KBM-7 (cell line): ENCODE results near the gene SMG5.
"Not testable (repeated sequence)": the region's sequence is repeated elsewhere in the genome, so short reads cannot be mapped to it uniquely, and the experiment has no call there.

Experiments
- DNase-seq: peaks from one replicate; pipeline ENCODE4 v3.0.0-alpha.2; 2015
- in situ Hi-C: fragments of 300-500 bp; cut with MboI; formaldehyde crosslinking; loops from 2 replicates; pipeline ENCODE4 v1.14.3; 2020; ENCODE audit warnings: low sequenced_read_pairs, low pct_unique_long_range_greater_than_20kb, mixed read lengths

Gene SMG5, protein sequence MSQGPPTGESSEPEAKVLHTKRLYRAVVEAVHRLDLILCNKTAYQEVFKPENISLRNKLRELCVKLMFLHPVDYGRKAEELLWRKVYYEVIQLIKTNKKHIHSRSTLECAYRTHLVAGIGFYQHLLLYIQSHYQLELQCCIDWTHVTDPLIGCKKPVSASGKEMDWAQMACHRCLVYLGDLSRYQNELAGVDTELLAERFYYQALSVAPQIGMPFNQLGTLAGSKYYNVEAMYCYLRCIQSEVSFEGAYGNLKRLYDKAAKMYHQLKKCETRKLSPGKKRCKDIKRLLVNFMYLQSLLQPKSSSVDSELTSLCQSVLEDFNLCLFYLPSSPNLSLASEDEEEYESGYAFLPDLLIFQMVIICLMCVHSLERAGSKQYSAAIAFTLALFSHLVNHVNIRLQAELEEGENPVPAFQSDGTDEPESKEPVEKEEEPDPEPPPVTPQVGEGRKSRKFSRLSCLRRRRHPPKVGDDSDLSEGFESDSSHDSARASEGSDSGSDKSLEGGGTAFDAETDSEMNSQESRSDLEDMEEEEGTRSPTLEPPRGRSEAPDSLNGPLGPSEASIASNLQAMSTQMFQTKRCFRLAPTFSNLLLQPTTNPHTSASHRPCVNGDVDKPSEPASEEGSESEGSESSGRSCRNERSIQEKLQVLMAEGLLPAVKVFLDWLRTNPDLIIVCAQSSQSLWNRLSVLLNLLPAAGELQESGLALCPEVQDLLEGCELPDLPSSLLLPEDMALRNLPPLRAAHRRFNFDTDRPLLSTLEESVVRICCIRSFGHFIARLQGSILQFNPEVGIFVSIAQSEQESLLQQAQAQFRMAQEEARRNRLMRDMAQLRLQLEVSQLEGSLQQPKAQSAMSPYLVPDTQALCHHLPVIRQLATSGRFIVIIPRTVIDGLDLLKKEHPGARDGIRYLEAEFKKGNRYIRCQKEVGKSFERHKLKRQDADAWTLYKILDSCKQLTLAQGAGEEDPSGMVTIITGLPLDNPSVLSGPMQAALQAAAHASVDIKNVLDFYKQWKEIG

DNA sequence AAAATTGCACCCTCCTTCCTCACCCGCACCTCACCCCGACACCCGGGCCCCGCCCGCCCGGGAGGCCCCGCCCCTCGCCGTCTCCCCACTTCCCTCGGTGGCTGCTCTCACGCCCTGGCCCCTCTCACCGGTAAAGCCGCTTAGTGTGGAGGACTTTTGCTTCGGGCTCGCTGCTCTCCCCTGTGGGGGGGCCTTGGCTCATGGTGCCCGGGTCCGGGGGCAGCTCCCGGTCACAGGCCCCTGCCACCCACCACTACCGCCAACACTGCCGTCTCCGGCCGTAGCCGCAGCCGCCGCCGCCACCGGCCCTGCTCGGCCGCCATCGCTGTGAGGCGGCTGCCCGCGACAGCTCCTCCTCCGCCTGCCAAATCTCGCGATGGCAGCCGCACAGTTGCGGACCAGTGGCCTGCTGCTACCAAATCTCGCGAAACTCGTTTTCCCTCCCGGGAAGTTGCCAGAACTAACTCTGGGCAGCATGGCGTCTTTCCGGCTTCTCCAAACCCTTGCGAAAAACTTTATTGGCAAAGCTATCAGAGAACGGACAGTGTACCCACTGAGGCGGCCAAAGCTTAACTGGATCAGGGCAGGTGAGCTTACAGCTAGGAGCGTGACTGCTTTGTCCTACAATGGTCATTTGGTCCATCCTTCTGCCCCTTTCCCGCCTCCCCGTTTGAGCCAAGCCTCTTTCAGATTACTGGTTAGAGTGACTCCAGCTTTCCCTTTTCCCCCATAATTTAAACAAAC, at the start of gene SMG5:
TSS of gene SMG5 (minus strand) at position 347 of the 744 bp plus-strand sequence. CDS start at position 202, 145 bp downstream.
- in situ Hi-C loops: no loop called here

DNA sequence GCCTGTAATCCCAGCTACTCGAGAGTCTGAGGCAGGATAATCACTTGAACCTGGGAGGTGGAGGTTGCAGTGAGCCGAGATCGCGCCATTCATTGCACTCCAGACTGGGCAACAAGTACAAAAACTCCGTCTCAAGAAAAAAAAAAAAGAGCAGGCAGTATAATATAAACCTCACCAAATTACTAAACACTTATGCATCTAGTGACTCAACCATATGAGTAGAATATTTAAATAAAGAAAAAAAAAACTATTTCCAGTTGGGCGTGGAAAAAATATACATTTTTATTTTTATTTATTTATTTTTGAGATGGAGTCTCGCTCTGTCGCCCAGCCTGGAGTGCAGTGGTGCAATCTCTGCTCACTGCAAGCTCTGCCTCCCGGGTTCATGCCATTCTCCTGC, 40.6 kb upstream of the SMG5 start:
- in situ Hi-C loops, DNase-seq: not testable (repeated sequence)

More for the DNA sequence above, at the start of gene SMG5:
- peak; percentile 96 for DNase-seq

DNA sequence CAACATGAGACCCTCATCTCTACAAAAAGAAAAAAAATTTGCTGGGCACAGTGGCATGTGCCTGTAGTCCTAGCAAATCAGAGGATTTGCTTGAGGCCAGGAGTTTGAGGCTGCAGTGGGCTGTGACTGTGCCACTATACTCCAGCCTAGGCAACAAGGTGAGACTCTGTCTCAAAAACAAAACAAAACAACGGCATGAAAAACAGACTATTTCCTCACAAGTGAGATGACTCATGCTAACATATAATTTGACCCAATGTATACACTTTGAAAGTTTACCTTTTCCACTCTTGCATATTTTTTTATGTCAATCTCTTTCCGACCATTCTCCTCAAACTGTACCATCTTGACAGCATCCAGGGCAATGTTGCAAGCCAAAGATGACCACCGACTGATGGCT, 37.9 kb upstream of the SMG5 start:
- DNase-seq: no peak
- in situ Hi-C loops: no loop called here

DNA sequence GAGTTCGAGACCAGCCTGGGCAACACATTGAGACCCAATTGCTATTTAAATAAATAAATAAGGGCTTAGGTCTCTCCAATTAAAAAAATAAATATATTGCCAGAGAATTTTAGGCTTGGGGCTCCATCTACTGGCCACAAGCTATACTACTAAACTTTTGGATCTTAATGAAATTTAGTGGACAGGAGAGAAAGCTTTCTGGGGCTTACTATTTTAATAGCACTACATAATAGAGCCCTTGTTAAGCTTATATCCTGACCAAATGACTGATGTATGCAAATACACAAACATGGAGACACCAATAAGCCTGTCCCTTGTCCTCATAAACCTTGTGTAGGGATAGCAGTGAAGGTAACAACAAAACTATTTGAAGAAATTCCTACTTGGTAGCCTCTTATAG, 37.0 kb upstream of the SMG5 start:
- in situ Hi-C loops: no loop called here
- DNase-seq: peak; percentile 53

DNA sequence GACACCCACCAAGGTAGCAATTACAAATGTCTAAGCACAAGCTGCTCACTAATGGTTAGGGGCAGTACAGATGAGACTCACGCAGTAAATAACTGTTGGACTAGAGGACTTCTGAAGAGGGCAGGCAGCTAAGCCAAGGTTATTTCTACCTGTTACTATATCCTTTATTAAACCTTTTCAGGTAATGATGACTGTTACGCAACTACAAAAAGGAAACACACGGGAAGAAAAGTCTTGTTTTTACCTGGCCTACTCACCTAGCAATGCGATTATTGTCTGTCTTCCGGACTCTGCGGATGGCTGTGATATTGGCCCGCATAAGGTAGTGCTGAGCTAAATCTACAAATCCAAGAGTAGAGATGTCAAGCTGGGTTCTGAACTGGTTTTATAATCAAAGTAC, 34.3 kb upstream of the SMG5 start:
- no peak for DNase-seq
- in situ Hi-C loops: no loop called here

DNA sequence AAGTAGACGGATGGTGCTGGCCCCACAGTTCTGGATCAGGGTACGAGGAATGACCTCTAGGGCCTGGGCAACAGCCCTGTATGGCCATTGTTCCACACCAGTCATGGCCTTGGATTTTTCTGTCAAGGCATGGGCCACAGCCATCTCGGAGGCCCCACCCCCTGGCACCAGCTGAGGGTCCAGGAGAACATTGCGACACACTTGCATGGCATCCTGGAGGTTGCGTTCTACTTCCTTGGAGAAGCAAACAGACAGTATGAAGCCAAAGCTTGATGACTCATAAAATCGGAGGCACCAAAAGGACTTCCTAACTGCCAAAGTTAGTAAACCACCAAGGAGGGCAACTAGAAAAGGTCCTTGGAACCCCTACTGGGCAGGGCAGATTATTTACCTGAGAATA, 28.3 kb upstream of the SMG5 start:
- DNase-seq: no peak
- in situ Hi-C loops: no loop called here

DNA sequence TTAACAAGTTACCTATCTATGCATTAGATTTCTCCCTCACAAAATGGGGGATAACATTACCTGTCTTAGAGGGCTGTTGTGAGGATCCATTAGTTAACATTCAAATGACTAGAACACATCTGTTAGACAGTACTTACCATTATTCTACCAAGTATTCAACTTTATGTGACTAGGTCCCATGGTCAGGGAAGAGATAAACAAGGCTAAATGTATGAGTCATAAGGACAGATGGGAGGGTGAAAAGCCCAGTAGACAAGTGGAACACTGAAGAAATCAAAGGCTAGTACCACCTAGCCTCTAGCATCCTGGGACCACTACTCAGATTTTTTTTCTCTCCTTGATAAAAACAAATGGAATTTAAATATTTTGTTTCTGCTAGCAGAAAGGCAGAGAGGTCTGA, 25.5 kb upstream of the SMG5 start:
- in situ Hi-C loops: no loop called here
- DNase-seq: no peak

DNA sequence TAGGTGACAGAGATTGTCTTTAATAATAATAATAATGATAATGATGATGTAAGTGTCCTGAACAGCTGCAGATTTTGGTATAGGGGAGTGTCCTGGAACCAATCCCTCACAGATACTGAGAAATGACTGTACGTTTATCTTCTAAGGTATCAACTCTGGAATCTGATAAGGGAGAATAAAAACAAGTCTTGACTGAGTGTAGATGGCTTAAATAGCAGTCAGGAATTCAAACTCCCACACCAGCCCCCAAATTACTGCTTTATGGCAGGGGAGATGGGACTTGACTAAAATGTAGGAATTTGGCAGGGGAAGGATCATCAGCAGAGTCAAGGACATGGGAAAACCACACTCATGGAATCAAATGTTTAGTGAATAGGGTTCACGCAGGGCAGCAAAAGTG, 22.6 kb upstream of the SMG5 start:
- in situ Hi-C loops: no loop called here
- no peak for DNase-seq

DNA sequence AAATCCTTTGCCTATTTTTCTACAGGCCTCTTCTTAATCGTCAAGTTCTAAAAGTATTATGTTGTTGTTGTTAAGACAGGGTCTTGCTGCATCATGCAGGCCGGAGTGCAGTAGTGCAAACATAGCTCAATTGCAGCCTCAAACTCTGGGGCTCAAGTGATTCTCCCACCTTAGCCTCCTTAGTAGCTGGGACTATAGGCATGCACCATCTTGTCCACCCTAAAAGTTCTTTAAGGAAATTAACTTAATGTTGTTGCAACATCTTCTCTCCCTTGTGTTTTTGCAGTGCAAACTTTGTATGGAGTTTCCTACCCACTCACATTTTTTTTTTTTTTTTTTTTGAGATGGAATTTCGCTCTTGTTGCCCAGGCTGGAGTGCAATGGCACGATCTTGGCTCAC, 20.6 kb upstream of the SMG5 start:
- in situ Hi-C loops: no loop called here
- DNase-seq: no peak

DNA sequence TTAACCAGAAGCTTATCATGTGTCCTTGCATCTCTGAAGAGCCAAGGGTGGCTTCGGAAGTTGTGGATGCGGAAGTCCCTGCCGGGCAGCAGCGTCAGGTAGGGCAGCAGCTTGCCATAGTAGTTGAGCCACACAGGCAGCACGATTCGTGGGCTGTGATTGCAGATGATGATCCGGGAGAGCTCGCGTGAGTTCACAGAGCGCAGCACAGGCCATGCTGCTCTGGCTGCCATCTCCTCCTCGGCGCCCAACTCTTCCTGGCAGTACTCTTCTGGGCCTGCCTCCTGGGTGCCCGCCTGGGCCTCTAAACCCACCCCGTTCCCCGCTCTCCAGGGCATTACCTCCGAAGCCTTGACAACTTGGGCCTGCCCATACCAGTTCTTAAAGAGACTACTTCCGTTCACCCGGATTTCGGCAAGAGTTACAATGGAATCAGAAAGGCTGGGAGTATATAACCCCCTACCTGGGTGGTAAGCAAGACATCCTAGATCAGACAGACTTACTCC, 16.3 kb upstream of the SMG5 start, which contains the start of gene VHLL:
TSS of gene VHLL (minus strand) at position 456 of the 506 bp plus-strand sequence. CDS start at position 338, 118 bp downstream.
- no peak for DNase-seq
- in situ Hi-C loops: no loop called here

DNA sequence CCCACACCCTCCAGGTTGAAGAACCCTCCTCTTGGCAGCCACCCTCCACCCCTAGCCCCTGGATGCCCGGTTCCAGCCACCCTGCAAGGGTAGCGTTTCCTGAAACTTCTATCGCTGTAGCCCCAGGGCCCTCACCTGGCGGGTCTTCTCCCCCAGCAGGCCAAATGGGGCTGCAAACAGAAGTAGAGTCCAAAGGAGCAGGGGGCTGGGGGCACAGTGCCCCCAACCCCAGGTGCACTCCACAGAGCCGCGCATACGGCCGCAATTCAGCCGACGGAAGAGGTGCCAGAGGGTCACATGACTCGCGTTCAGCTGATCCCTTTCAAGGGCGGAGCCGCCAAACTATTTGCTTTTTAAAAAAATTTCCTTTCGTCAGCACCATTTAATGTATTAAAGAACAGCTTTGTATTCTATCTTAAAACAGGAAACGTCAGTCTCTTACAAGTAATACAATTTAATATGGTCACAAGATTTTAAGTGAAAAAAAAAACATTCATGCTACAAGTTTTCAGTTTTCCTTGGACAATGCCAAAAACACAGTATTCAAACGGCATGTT, 12.8 kb upstream of the SMG5 start, which contains the start of gene GLMP:
TSS of gene GLMP (minus strand) at position 289 of the 557 bp plus-strand sequence. CDS start at position 255, 34 bp downstream.
- in situ Hi-C loops: no loop called here
- no peak for DNase-seq

DNA sequence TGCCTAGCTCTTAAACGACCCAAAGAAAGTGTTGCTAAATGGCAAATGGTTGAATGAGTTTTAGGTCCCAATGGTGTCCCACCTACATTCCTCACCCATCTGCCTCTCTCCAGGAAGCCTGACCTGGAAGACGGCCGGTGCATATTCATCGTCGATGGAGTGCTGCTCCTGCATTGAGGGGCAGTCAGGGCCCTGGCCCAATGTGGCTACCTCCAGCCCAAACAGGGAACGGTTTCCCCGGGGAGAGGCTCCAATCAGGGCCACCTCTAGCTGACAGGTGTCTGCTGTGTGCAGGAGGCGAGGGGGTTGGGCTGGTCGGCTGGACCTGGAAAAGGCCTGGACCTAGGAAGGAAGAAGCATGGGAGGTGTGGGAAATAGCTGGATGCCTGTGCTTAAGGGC, 11.3 kb upstream of the SMG5 start:
- DNase-seq: no peak
- in situ Hi-C loops: no loop called here

DNA sequence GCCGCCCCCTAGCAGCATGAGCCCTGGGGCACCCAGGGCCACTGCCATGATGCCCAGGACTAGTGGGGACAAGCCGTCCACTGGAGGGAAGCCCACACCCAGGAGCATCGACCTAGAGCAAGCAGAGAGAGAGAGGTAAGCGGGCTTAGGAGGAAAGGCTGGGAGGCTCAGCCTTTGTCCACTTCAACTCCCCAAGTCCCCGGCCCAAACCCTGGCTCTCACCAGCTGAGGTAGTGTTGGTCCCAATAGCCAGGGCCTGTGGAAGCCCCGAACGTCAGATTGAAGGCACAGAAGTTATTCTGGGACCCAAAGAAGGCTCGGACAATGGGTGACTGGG, 10.4 kb upstream of the SMG5 start:
- in situ Hi-C loops: no loop called here
- DNase-seq: no peak

DNA sequence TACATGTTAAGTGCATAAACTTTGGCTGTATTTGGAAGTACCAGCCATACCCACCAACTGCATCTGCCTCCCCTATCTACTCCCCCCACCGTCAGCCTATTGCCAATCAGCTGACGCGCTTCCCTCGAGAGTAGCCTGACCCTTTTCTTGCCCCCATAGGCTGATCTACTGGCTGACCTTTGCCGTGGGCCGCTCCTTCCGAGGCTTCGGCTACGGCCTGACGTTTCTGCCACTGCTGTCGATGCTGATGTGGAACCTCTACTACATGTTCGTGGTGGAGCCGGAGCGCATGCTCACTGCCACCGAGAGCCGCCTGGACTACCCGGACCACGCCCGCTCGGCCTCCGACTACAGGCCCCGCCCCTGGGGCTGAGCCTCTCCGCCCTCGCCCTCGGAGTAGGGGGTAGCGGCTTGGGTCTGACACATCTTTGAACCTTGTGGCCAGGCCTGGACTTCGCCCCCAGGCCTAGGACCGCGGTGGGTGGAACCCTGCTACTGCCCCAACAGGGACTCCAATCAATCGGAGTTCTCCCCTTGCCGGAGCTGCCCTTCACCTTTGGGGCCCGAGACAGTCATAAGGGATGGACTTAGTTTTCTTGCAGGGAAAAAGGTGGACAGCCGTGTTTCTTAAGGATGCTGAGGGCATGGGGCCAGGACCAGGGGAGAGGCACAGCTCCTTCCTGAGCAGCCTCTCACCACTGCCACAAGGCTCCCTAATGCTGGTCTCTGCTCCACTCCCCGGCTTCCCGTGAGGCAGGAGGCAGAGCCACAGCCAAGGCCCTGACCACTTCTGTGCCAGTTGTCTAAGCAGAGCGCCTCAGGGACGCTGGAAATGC, 8.8 kb upstream of the SMG5 start:
- DNase-seq: no peak
- in situ Hi-C loops: no loop called here

DNA sequence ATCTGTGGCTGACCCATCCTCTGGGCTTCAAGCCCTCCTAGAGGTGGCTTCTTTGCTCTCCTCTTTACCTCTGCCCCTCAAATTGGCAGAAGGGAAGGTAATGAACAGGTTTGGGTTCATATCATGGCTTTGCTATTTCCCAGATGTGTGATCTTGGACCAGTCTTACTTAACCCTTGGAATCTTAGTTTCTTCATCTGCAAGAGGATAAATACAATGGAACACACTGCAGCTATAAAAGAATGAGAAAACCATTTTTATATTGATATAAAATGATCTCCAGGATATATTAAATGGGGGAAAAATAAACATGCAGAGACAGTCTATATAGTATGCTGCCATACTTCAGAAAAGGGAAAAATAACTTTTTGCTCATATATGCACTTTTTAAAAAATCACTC, 7.2 kb upstream of the SMG5 start:
- in situ Hi-C loops: no loop called here
- no peak for DNase-seq

DNA sequence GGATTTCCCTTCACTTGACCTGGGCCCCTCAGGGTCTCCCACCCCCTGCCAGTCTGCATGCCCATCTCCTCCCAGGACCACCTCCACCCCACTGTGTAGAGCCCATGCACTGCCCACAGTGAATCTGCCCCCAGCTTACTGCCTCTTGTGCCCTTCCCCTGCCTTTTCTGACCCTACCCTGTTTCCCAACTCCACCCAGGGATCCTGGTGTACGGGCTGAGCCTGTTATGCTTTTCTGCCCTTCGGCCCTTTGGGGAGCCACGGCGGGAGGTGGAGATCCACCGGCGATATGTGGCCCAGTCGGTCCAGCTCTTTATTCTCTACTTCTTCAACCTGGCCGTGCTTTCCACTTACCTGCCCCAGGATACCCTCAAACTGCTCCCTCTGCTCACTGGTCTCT, 3.4 kb upstream of the SMG5 start:
- no peak for DNase-seq
- in situ Hi-C loops: no loop called here

DNA sequence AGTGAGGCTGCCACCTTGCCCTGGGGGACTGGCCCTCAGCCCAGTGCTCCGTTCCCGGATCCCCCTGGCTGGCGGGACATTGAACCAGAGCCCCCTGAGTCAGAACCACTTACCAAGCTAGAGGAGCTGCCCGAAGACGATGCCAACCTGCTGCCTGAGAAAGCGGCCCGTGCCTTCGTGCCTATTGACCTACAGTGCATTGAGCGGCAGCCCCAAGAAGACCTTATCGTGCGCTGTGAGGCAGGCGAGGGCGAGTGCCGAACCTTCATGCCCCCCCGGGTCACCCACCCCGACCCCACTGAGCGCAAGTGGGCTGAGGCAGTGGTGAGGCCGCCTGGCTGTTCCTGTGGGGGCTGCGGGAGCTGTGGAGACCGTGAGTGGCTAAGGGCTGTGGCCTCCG, 2.8 kb upstream of the SMG5 start:
- in situ Hi-C loops: no loop called here
- no peak for DNase-seq

DNA sequence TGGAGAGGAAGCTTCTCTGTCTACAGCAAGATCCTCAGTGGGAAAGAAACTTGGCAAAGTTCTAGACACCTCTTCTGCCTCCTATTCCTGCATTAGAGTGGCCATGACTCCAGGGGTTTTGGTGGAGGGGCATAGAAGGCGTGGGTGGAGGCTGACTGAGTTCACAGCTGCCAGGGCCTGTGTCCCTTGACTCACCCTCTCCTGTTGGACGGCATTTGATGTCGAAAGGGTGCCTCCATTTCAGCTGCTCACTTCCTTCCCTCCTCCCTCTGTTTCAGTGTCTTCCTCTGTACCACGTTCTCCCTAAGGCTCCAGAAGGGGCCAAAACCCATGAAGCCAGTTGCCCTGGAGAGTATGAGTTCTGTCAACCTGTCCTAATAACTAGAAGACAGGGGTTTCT, 2.1 kb upstream of the SMG5 start:
- DNase-seq: no peak
- in situ Hi-C loops: no loop called here
